K562 (cell line): ENCODE results near the gene KRTAP10-12. TPM values are rescaled to one million over a fixed set of nuclear protein-coding genes. Genes with fewer than 3 reads are reported as not detected.

Experiments
- ETV1 ChIP-seq: fragments of 450-650 bp; conservative IDR thresholded peaks from 2 replicates; pipeline ENCODE4 v1.6.1; 2016; ENCODE audit warnings: missing genetic modification characterization, control low read depth, low read depth, missing compliant biosample characterization
- HDGF ChIP-seq: fragments of 450-650 bp; IDR thresholded peaks from 2 replicates; pipeline ENCODE4 v1.6.1; 2016
- MCM3 ChIP-seq: fragments of 450-650 bp; IDR thresholded peaks from 2 replicates; pipeline ENCODE4 v1.6.1; 2016
- NR2C1 ChIP-seq, 2 experiments: fragments of 450-650 bp; IDR thresholded peaks; 2 replicates each; pipeline ENCODE4 v1.6.1; 2017; ENCODE audit warnings: mild to moderate bottlenecking in 2 of 2, antibody characterized with exemption in 1 of 2, inconsistent platforms in 1 of 2, missing compliant biosample characterization in 1 of 2, missing genetic modification characterization in 1 of 2
- NR2C2 ChIP-seq, 2 experiments: fragments of 200-800 bp in 1 of 2; sonication (Bioruptor generic) in 1 of 2; sonication (generic) in 1 of 2; formaldehyde crosslinking in 1 of 2; IDR thresholded peaks; 2 replicates each; pipeline versions ENCODE4 v1.6.1 to v1.8.0; 2016 to 2022; ENCODE audit warnings: mild to moderate bottlenecking in 1 of 2, missing compliant biosample characterization in 1 of 2, missing genetic modification characterization in 1 of 2, missing genetic modification reagents in 1 of 2
- polyA plus RNA-seq, 8 experiments: library from polyadenylated mRNA; depleted of rRNA in 4 of 8; stranded (reverse) in 5 of 8; unstranded in 3 of 8; fragments of >200 nt; fragmentation: Nextera tagmentation in 2 of 8; fragmentation: Illumina TruSeq in 1 of 8; extraction: Ambion mirVana in 2 of 8; extraction: Trizol in 1 of 8; gene quantifications; 2 replicates each; pipeline versions ENCODE4 v1.2.1 to v1.2.3, GENCODE V29; 2011 to 2014; ENCODE audit warnings: inconsistent platforms in 1 of 8, missing spikeins in 1 of 8
- total RNA-seq, 7 experiments: library from RNA; depleted of rRNA in 6 of 7; stranded (reverse); fragments of >200 nt in 6 of 7; fragmentation: Illumina TruSeq in 2 of 7; extraction: Trizol in 2 of 7; gene quantifications; 2 replicates each; pipeline versions ENCODE4 v1.2.1 to v1.2.3, GENCODE V29; 2011 to 2021; ENCODE audit warnings: low replicate concordance in 1 of 7
- TF ChIP-seq, protein P1 (sequence below): fragments of 200-600 bp; sonication (generic); IDR thresholded peaks from one replicate; pipeline ENCODE4 v1.6.1; 2012; ENCODE audit warnings: mild to moderate bottlenecking, low read depth, low read length, inconsistent platforms
- TF ChIP-seq, protein P2 (sequence below): fragments of 450-650 bp; IDR thresholded peaks from 2 replicates; pipeline ENCODE4 v1.7.1; 2018; ENCODE audit warnings: mild to moderate bottlenecking, low read depth; ENCODE audit not compliant: partially characterized antibody
- TF ChIP-seq, protein P3 (sequence below), 3 experiments: fragments of 200-800 bp in 1 of 3; sonication (Bioruptor generic) in 1 of 3; sonication (generic) in 1 of 3; formaldehyde crosslinking in 1 of 3; IDR thresholded peaks; 2 replicates each; pipeline versions ENCODE4 v1.6.1 to v1.8.0; 2016 to 2022; ENCODE audit warnings: mild to moderate bottlenecking in 2 of 3, missing compliant biosample characterization in 2 of 3, missing genetic modification characterization in 2 of 3, missing genetic modification reagents in 1 of 3

KRTAP10-12 gene
- total and polyA plus RNA-seq, 9 of the 15 experiments (the other 6 are each of a cell fraction or from before 2014, with no cell fraction given), result not detected

GRCh38 chr21:44653123-44653522, 43.8 kb upstream of the KRTAP10-12 start (continued):
- TF ChIP-seq, protein P1, sequence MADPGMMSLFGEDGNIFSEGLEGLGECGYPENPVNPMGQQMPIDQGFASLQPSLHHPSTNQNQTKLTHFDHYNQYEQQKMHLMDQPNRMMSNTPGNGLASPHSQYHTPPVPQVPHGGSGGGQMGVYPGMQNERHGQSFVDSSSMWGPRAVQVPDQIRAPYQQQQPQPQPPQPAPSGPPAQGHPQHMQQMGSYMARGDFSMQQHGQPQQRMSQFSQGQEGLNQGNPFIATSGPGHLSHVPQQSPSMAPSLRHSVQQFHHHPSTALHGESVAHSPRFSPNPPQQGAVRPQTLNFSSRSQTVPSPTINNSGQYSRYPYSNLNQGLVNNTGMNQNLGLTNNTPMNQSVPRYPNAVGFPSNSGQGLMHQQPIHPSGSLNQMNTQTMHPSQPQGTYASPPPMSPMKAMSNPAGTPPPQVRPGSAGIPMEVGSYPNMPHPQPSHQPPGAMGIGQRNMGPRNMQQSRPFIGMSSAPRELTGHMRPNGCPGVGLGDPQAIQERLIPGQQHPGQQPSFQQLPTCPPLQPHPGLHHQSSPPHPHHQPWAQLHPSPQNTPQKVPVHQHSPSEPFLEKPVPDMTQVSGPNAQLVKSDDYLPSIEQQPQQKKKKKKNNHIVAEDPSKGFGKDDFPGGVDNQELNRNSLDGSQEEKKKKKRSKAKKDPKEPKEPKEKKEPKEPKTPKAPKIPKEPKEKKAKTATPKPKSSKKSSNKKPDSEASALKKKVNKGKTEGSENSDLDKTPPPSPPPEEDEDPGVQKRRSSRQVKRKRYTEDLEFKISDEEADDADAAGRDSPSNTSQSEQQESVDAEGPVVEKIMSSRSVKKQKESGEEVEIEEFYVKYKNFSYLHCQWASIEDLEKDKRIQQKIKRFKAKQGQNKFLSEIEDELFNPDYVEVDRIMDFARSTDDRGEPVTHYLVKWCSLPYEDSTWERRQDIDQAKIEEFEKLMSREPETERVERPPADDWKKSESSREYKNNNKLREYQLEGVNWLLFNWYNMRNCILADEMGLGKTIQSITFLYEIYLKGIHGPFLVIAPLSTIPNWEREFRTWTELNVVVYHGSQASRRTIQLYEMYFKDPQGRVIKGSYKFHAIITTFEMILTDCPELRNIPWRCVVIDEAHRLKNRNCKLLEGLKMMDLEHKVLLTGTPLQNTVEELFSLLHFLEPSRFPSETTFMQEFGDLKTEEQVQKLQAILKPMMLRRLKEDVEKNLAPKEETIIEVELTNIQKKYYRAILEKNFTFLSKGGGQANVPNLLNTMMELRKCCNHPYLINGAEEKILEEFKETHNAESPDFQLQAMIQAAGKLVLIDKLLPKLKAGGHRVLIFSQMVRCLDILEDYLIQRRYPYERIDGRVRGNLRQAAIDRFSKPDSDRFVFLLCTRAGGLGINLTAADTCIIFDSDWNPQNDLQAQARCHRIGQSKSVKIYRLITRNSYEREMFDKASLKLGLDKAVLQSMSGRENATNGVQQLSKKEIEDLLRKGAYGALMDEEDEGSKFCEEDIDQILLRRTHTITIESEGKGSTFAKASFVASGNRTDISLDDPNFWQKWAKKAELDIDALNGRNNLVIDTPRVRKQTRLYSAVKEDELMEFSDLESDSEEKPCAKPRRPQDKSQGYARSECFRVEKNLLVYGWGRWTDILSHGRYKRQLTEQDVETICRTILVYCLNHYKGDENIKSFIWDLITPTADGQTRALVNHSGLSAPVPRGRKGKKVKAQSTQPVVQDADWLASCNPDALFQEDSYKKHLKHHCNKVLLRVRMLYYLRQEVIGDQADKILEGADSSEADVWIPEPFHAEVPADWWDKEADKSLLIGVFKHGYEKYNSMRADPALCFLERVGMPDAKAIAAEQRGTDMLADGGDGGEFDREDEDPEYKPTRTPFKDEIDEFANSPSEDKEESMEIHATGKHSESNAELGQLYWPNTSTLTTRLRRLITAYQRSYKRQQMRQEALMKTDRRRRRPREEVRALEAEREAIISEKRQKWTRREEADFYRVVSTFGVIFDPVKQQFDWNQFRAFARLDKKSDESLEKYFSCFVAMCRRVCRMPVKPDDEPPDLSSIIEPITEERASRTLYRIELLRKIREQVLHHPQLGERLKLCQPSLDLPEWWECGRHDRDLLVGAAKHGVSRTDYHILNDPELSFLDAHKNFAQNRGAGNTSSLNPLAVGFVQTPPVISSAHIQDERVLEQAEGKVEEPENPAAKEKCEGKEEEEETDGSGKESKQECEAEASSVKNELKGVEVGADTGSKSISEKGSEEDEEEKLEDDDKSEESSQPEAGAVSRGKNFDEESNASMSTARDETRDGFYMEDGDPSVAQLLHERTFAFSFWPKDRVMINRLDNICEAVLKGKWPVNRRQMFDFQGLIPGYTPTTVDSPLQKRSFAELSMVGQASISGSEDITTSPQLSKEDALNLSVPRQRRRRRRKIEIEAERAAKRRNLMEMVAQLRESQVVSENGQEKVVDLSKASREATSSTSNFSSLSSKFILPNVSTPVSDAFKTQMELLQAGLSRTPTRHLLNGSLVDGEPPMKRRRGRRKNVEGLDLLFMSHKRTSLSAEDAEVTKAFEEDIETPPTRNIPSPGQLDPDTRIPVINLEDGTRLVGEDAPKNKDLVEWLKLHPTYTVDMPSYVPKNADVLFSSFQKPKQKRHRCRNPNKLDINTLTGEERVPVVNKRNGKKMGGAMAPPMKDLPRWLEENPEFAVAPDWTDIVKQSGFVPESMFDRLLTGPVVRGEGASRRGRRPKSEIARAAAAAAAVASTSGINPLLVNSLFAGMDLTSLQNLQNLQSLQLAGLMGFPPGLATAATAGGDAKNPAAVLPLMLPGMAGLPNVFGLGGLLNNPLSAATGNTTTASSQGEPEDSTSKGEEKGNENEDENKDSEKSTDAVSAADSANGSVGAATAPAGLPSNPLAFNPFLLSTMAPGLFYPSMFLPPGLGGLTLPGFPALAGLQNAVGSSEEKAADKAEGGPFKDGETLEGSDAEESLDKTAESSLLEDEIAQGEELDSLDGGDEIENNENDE, result no peak
- TF ChIP-seq HDGF (no peak), MCM3 (no peak), ETV1 (tag) (peak; percentile 29; the same call in 1 of the 2 replicates), NR2C2 (CRISPR knock-in tag; IDR thresholded peaks at IDR 0.05) (no peak), NR2C2 (tag; IDR thresholded peaks at IDR 0.05) (peak; percentile 77), NR2C1 (IDR thresholded peaks at IDR 0.05) (no peak; the same call in 1 of the 2 replicates), NR2C1 (tag; IDR thresholded peaks at IDR 0.05) (peak; percentile 73)
- TF ChIP-seq, protein P2, sequence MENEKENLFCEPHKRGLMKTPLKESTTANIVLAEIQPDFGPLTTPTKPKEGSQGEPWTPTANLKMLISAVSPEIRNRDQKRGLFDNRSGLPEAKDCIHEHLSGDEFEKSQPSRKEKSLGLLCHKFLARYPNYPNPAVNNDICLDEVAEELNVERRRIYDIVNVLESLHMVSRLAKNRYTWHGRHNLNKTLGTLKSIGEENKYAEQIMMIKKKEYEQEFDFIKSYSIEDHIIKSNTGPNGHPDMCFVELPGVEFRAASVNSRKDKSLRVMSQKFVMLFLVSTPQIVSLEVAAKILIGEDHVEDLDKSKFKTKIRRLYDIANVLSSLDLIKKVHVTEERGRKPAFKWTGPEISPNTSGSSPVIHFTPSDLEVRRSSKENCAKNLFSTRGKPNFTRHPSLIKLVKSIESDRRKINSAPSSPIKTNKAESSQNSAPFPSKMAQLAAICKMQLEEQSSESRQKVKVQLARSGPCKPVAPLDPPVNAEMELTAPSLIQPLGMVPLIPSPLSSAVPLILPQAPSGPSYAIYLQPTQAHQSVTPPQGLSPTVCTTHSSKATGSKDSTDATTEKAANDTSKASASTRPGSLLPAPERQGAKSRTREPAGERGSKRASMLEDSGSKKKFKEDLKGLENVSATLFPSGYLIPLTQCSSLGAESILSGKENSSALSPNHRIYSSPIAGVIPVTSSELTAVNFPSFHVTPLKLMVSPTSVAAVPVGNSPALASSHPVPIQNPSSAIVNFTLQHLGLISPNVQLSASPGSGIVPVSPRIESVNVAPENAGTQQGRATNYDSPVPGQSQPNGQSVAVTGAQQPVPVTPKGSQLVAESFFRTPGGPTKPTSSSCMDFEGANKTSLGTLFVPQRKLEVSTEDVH, result peak; percentile 60
- TF ChIP-seq, protein P3, sequence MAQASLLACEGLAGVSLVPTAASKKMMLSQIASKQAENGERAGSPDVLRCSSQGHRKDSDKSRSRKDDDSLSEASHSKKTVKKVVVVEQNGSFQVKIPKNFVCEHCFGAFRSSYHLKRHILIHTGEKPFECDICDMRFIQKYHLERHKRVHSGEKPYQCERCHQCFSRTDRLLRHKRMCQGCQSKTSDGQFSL (CRISPR knock-in tag; IDR thresholded peaks at IDR 0.05), result no peak
- TF ChIP-seq, protein P3 (tag; IDR thresholded peaks at IDR 0.05), result no peak
